EH (cell line): Measurements from ENCODE around the gene OR52K2.
"Not testable (repeated sequence)": the region's sequence is repeated elsewhere in the genome, so short reads cannot be mapped to it uniquely, and the experiment has no call there.

Experiments
- DNase-seq: peaks from one replicate; pipeline ENCODE4 v3.0.0-alpha.2; 2015; ENCODE audit warnings: low read depth

Gene OR52K2

DNA sequence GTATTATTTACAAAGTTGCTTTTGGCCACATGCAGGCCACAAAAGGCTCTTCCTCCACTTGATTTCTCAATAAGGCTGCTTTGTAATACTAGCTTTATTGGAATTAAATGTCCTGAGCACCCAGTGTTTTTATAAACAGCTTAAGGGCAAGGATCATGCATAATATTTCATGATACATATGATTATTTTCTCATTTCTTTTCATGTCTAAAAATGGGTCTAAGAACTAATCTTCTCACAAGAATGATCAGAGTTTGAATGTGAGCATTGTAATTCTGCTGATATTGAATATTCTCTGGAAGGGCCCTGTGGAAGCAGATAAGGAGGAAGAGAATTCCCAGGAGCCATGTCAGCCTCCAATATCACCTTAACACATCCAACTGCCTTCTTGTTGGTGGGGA, at the start of gene OR52K2:
Gene OR52K2, plus strand, starts transcription at position 301 of the 400 bp plus-strand sequence. Its CDS starts 45 bp downstream, at position 346.
- DNase-seq, result no peak

DNA sequence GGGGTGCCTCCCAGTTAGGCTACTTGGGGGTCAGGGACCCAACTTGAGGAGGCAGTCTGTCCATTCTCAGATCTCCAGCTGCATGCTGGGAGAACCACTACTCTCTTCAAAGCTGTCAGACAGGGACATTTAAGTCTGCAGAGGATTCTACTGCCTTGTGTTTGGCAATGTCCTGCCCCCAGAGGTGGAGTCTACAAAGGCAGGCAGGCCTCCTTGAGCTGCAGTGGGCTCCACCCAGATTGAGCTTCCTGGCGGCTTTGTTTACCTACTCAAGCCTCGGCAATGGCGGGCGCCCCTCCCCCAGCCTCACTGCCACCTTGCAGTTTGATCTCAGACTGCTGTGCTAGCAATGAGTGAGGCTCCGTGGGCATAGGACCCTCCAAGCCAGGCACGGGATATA, 42.9 kb upstream of the OR52K2 start:
- DNase-seq, result not testable (repeated sequence)

DNA sequence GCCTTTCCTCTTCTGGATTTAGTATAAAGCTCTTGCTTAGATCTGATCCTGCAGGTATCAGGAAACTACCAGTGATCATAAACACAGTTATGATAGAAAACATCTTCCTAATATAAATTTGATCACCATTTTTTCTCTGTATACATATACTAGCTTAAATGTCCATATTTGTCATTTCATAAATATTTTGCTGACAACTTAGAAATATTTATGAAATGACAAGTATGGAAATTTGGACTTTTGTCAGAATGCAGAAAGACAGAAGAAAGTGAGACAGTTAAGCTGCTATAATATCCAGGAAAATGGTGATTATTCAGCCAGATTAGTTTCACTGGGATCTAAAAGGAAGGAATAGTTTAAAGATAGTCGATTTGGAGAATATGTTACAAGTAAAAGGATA, 32.8 kb upstream of the OR52K2 start:
- no peak for DNase-seq

DNA sequence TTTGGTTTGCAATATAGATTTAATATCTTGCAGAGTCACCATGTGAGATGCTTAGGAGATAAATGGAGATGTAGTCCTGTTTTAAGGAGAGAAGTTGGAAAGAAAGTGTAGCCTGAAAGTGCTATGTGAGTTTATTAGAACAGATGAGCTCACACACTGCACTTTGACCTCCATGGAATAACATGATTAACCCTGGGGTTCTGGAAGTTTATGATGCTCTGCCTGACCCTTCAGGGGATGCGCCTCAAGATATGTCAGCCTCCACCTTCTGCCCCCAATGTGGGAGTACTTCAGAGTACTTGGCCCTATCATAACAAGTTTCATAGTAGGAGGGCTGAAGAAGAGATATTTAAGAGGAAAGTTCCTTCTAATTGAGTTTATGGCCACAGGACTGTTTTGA, 32.3 kb upstream of the OR52K2 start:
- DNase-seq, result no peak

DNA sequence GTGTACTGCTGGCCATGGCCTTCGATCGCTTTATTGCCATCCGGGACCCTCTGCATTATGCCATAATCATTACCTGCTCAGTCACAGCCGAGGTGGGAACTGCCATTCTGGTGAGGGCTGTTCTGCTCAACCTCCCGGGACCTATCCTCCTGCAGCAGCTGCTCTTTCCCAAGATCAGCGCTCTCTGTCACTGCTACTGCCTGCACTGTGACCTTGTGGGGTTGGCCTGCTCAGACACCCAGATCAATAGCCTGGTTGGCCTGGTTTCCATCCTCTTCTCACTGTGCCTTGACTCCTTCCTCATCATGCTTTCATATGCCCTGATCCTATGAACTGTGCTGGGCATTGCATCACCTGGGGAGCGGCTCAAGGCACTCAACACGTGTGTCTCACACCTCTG, 30.7 kb upstream of the OR52K2 start:
- no peak for DNase-seq

DNA sequence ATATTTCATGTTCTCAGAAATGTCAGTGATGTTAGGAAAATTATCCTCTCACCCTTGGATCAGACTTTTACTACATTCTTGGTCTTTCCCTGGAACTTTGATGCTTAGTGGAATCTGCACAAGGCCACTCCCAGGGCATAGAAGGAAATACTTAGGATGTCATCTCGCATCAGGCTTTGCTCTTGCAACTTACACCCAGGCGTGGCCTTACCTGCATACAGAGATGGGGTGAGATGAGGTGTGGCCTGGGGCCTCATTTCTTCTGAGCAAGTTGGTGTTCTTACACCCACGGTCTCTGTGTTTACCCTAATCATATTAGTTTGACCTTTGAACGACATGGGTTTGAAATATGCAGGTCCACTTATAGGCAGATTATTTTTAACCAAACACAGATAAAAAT, 19.0 kb upstream of the OR52K2 start:
- no peak for DNase-seq

DNA sequence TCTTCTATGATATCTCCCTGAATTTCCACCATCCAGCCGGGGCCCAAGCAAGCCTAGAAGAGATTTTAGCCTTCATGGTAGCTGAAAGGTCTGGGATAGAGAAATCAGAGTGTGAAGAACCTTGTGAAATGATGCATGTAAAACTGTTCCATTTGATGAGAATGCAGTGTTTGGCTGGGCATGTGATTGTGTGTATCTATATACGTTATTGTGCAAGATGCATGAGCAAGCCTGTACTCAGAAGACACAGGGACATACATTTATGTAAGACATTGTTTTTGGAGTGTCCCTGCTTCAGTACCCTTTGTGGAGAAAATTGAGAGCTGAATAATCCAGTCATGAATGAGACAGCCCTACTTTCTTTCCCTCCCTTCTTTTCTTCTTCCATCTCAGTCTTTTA, 15.2 kb upstream of the OR52K2 start:
- no peak for DNase-seq

DNA sequence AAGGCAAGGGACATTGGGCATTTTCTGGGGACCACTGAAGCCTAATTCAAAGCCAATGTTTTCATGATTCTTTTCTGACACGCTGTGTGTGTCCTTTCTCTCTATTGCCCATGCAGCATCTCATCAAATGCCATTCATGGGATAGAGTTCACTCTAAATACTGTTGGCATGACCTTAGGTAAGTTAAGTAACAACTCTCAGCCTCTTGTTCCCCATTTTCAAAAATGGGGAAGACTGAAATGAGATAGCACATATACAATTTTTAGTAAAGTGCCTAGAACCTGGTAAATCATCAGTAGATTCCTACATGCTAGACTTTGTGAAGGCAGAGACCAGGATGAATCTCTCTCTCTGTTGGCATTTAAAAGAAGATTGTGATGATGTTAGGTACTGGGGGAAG, 12.7 kb upstream of the OR52K2 start:
- DNase-seq, result no peak

DNA sequence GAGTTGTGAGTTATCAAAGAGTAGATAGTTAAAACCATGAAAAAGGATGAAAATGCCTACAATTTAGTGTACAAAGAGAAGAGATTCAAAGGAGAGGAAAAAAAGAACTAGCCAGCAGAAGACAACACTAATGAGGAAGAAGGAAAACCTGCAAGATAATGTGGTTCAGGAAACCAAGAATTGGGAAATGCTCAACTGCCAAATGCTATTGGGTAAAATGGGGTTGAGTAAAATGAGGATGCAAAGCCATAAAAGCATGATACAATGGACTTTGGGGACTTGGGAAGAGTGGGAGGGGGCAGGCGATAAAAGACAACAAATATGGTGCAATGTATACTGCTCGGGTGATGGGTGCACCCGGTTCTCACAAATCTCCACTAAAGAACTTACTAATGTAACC, 7.6 kb upstream of the OR52K2 start:
- no peak for DNase-seq

DNA sequence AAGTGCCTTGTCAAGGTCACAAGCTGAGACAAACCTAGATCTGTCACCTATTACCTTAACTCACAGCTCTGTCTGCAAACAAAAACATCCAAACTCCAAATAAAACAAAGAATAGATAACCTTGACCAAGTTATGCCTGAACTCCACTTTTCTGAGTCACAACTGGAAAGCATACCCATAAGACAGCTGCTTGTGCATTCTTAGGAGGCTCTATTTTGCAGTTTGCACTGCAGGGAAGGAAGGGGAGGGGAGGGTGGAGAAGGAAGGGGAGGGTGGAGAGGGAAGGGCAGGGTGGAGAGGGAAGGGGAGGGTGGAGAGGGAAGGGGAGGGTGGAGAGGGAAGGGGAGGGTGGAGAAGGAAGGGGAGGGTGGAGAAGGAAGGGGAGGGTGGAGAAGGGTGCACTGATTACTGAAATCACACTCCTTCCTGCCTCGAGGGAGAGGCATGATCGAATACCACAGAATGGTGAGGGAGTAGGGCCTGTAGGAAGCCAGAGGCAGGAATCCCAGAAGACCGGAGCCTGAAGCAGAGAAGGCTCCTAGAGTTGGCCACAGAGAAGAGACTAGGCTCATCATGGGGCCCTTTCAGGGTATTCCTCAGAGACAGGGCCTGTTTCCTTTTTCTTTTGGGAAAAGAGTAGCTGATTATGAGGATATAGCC, 5.7 kb upstream of the OR52K2 start:
- no peak for DNase-seq

DNA sequence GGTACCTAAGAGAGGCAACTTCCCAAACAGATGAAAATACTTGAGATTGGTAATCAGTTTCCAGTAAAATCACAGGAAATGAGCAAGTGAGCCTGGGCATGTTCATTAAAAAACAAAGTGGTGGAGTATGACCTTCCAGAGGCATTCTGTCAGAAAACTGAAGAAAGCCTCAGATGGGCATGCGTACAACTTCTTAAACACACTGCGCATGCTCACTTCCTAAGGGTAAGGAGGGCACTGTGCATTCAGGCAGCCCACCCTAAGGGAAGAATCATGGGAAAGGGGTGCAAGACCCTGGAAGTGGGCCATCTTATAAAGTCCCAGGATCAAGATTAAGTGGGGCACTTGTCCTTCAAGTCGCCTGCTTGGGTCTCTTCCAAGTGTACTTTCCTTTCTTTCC, 4.0 kb downstream of the OR52K2 start:
- DNase-seq, result no peak

DNA sequence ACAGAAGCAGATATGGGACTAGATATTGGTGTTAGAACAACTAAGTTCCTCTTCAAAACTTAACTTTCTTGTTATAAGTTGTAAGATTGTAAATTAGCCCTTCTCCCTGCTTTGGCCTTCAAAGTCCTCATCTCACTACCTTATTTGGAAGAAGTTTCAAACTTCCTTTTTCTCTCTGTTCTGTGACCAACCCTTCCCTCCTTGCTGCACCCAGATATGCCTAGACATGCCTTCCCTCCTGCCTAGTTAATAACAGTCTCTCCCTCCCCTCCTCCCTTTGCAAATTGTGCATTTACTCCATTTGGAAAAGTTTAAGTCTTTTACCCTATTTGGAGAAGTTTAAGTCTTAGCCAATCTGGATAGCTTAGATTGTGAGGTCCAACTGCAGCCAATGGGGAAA, 4.9 kb downstream of the OR52K2 start:
- peak; percentile 21 for DNase-seq

DNA sequence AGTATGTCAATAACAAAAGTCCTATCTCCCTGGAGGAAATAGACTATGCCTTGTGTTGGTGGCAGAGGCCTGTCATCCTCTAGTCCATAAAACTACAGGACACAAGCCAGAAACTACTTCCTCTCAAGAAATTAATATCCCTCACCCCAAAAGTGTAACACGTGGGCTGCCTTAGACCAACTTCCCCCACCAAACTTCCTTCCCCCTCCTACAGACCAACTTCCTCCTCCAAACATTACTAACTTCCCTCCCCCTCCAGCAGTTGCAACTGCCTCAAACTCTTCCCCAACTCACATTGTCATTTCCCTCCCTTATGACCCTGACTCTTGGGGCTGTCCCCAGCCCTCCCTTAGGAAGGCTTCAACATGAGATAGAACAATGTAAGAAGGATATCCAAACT, 6.3 kb downstream of the OR52K2 start:
- no peak for DNase-seq

DNA sequence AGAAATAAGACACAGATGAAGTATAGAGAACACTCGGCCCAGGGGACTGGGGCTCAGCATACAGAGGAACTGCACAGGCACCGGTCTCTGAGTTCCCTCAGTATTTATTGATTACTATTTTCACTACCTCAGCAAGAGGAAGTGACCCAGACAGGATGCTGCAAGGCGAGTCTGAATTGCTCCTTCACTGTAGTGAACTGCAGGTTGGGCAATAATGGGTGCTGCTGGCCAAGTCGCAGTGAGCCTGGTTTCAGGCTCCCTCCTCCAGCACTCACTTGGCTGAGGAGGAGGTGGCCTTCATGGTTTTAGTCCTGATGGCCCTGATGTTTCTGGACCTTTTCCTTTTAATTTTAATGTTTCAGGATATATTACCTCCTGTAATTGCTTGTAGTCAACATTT, 10.4 kb downstream of the OR52K2 start:
- peak; percentile 27 for DNase-seq

DNA sequence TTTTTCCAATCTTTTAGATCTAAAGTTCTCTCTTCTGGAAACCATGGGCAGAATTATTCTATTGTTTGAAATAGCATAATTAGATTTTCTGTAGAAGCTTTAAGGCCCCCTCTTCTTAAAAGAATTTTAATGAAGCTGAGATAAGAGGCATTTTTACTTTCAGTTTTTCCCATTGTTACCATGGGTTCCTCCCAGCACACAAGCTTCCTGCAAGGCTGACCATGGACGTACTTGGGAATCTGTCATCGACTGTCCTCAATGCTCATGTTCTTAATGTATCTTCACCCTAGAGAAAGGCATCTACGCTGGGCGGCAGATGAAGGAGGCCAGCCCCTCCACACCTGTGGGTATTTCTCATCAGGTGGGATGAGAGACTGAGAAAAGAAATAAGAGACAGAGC, 11.1 kb downstream of the OR52K2 start:
- DNase-seq, result no peak

DNA sequence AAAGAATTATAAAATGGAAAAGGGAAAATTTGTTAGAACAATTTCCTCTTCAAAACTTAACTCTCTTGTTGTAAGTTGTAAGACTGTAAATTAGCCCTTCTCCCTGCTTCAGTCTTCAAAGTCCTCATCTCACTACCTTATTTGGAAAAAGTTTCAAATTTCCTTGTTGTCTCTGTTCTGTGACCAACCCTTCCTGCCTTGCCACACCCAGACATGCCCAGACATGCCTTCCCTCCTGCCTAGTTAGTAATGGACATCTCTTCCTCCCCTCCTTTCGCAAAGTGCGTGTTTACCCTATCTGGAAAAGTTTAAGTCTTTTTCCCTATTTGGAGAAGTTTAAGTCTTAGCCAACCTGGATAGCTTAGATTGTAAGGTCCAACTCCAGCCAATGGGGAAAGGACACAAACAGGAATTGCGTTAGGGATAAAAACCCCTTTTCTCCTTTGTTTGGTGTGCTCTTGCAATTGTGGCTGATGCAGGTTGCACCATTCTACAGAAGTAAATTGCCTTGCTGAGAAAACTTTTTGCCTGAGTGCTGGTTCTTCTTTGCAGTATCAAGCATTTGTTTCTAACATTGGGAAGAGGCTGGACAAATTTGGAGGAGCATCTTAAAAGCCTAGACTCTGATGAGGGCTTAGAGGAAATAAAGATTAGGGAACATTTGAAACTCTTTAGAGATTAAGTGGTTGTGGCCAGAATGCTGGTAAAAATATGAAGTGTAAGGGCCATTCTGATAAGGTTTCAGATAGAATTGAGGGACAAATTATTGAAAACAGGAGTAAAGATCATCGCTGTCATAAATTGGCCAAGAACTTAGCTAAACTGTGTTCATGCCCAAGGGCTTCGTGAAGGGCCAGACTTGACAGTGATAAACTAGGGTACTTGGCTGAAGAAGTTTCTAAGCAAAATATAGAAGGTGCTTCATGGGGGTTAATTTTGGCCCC, 15.4 kb downstream of the OR52K2 start:
- peak; percentile 51 for DNase-seq

DNA sequence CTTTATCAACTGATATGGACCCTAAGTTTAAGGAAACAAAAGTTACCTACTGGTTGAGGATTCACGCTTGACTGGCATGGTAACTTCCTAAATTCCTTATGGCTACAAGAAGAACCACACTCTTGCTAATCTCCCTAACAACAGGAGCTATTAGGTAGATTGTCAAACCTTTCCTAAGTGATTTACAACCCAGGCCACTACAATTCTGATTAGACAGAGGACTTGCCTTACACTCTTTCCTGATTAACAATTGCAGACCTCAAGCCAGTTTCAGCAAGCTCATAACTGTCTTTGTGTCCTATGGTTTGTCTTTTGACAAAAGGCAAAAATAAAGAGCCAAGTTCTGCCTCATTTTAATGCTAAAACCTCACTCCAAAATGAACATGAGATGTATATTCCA, 16.3 kb downstream of the OR52K2 start:
- DNase-seq, result no peak

DNA sequence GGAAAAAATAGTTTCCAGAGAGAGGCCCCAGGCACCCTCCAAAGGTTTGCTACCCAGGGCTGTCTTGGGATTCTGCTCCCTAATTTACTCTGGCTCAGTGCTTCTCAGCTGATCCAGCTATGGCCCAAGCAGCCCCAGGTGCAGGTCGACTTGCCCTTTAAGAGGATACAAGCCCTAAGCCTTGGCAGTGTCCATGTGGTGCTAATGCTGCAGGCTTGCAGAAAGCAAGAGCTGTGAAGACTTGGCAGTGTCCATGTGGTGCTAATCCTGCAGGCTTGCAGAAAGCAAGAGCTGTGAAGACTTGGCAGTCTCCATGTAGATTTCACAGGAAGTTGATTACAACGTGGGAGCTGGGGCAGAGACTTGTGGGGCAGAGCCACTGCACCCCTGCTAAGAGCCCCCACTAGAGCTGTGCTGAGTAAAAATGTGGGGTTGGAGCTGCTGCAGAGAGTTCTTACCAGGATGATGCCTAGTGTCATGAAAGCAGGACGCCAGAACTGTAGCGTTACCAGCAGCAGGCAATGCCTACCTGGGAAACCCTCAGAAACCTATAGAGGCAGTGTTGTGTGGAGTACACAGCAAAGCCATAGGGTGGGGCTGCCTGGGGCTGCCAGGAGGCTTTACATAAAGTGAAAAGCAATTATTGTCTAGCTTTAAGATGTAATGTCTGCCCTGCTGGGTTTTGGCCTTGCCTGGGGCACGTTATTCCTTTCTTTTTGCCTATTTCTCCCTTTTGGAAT, 17.2 kb downstream of the OR52K2 start:
- DNase-seq, result no peak

DNA sequence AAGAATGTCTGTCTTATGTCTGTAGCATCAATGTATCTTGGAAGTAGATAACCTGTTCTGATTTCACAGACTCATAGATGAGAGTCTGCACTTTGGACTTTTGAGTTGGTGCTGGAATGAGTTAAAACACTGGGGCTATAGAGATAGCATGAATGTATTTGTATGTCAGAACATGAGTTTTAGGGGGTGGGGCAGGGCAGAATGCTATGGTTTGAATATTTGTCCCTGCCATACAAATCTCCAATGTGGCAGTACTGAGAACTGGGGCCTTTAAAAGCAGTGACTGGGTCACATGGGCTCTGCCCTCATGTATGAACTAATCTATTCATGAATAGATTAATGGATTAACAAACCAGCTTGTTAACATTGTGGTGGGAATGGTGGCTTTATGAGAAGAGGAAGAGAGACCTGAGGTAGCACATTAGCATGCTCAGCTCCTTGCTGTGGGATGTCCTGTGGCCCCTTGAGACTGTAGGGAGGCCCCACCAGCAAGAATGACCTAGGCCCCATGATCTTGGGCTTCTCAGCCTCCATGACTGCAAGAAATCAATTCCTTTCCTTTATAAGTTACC, 17.9 kb downstream of the OR52K2 start:
- no peak for DNase-seq

DNA sequence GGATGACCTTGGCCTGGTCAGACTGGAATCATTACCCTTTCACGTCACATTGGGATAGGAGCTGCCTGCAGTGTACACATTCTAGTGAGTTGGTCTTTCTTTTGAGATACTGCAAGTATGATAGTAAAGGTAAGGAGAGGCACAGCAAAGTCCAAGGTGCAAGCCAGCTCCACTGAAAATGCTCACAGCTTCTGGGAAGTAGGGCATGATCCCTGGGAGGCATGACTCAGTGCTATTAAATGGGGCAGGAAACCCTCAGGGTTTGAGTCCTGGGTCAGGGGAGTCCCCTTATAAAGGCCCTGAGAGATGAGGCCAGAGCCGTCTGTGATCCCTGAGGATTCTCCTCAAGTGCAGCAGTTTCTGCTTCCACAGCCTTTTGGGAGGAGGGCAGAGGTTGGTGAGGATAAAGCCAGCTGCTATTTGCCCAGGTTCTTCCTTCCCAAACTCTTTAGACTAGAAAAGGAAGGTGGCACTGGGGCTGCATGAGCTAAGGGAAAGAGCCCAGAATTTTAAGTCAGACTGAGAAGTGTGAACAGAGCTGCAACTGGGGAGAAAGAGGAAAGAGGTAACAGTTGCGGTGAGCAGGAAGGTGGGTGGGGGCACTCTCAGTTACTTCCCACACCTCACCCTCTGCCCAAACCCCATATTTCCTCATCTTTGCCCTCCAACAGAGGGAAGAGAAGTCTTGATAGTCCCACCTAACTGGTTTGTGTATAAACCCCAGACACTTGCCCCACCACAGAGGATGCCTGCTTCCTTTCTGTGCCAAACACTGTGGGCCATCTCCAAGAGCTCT, 18.9 kb downstream of the OR52K2 start:
- DNase-seq, result no peak

DNA sequence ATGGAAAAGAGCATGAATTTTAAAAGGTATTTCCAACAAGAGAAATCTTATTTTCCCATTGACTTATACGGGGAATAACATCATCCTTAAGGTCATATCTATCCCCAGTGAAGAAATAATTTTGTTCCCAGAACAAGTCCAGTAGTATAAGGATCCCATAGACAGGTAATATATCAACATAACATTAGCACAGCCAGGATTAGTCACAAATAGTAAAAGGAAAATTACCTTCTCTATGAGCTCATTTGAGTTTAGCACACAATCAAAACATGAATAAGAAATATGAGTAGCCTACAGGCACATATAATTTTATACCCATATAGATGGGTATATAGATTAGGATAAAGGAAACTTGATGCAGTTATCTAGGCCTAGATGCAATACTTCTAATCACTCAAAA, 30.5 kb downstream of the OR52K2 start:
- no peak for DNase-seq
